GM23338 (cell line): ENCODE data around the gene PTBP3. TPM values are rescaled to one million over a fixed set of nuclear protein-coding genes. Genes with fewer than 3 reads are reported as not detected.

Experiments used
- ATAC-seq: fragments of 200-7000 bp; cut with Tn5 transposase; 3 replicates; pipeline ENCODE4 v1.9.1; 2020
- DNase-seq: peaks from one replicate; pipeline ENCODE4 v3.0.0-alpha.2; 2015; ENCODE audit warnings: low spot score
- H2AFZ ChIP-seq: fragments of 200-600 bp; sonication (generic); 2 replicates; pipeline ENCODE4 v1.8.0; 2016; ENCODE audit warnings: antibody characterized with exemption, mild to moderate bottlenecking, moderate library complexity
- H3F3A ChIP-seq: fragments of 200-600 bp; sonication (generic); replicated peaks from 2 replicates; pipeline ENCODE4 v1.8.0; 2017; ENCODE audit warnings: antibody characterized with exemption, mixed run types, low read depth
- H3K27ac ChIP-seq: fragments of 200-600 bp; sonication (generic); 2 replicates; pipeline ENCODE4 v1.6.1; 2016; ENCODE audit warnings: low read depth
- H3K27me3 ChIP-seq: fragments of 200-600 bp; sonication (generic); 2 replicates; pipeline ENCODE4 v1.8.0; 2016; ENCODE audit warnings: mild to moderate bottlenecking, mixed run types, moderate library complexity; ENCODE audit not compliant: insufficient read depth
- H3K36me3 ChIP-seq: fragments of 200-600 bp; sonication (generic); 2 replicates; pipeline ENCODE4 v1.8.0; 2016; ENCODE audit warnings: mild to moderate bottlenecking; ENCODE audit not compliant: insufficient read depth
- H3K4me1 ChIP-seq: fragments of 200-600 bp; sonication (generic); 2 replicates; pipeline ENCODE4 v1.8.0; 2016; ENCODE audit warnings: mild to moderate bottlenecking, moderate library complexity; ENCODE audit not compliant: insufficient read depth
- H3K4me2 ChIP-seq: fragments of 200-600 bp; sonication (generic); 2 replicates; pipeline ENCODE4 v1.7.1; 2017; ENCODE audit warnings: mixed run types
- H3K4me3 ChIP-seq: fragments of 200-600 bp; sonication (generic); 2 replicates; pipeline ENCODE4 v1.6.1; 2016; ENCODE audit warnings: mixed run types
- H3K79me2 ChIP-seq: fragments of 200-600 bp; sonication (generic); replicated peaks from 2 replicates; pipeline ENCODE4 v1.8.0; 2017; ENCODE audit warnings: mild to moderate bottlenecking; ENCODE audit not compliant: insufficient read depth
- H3K9me2 ChIP-seq: fragments of 200-600 bp; sonication (generic); 2 replicates; pipeline ENCODE4 v1.8.0; 2017; ENCODE audit not compliant: insufficient read depth
- H4K20me1 ChIP-seq: fragments of 200-600 bp; sonication (generic); replicated peaks from 2 replicates; pipeline ENCODE4 v1.8.0; 2017; ENCODE audit warnings: mild to moderate bottlenecking; ENCODE audit not compliant: insufficient read depth
- H3K27ac Mint-ChIP-seq: 2 replicates; pipeline ENCODE4 v1.8.0; 2020; ENCODE audit warnings: inconsistent platforms, mild to moderate bottlenecking, moderate library complexity, mixed read lengths
- H3K27me3 Mint-ChIP-seq: 3 replicates; pipeline ENCODE4 v1.8.0; 2022; ENCODE audit warnings: low read depth, mild to moderate bottlenecking, moderate library complexity, mixed read lengths, inconsistent platforms; ENCODE audit not compliant: insufficient read depth, poor library complexity
- H3K36me3 Mint-ChIP-seq: 3 replicates; pipeline ENCODE4 v1.8.0; 2021; ENCODE audit warnings: low read depth, mild to moderate bottlenecking, inconsistent platforms, moderate library complexity, mixed read lengths
- H3K4me1 Mint-ChIP-seq: 3 replicates; pipeline ENCODE4 v1.8.0; 2020; ENCODE audit warnings: mild to moderate bottlenecking, inconsistent platforms, mixed read lengths
- H3K4me3 Mint-ChIP-seq: 3 replicates; pipeline ENCODE4 v1.8.0; 2021; ENCODE audit warnings: moderate library complexity, mild to moderate bottlenecking, inconsistent platforms, mixed read lengths
- H3K9me3 Mint-ChIP-seq: 3 replicates; pipeline ENCODE4 v1.8.0; 2020; ENCODE audit warnings: moderate library complexity, mild to moderate bottlenecking, inconsistent platforms, mixed read lengths
- CREB1 ChIP-seq: fragments of 250-450 bp; sonication (Bioruptor Pico); IDR thresholded peaks from 2 replicates; pipeline ENCODE4 v1.5.0; 2020; ENCODE audit warnings: low read depth, mild to moderate bottlenecking, moderate library complexity
- ETS1 ChIP-seq: IDR thresholded peaks from 2 replicates; pipeline ENCODE4 v1.6.1; 2016; ENCODE audit warnings: antibody characterized with exemption
- EZH2 ChIP-seq: fragments of 200-600 bp; sonication (generic); IDR thresholded peaks from one replicate; pipeline ENCODE4 v1.8.0; 2017; ENCODE audit warnings: antibody characterized with exemption, mild to moderate bottlenecking, low read depth; ENCODE audit not compliant: unreplicated experiment
- EZH2phosphoT487 ChIP-seq: fragments of 200-600 bp; sonication (generic); IDR thresholded peaks from one replicate; pipeline ENCODE4 v1.8.1; 2018; ENCODE audit warnings: antibody characterized with exemption; ENCODE audit not compliant: unreplicated experiment
- JUNB ChIP-seq: IDR thresholded peaks from one replicate; pipeline ENCODE4 v1.6.1; 2016; ENCODE audit warnings: antibody characterized with exemption; ENCODE audit not compliant: unreplicated experiment
- NANOG ChIP-seq: IDR thresholded peaks from 2 replicates; pipeline ENCODE4 v1.6.1; 2016; ENCODE audit warnings: antibody characterized with exemption, borderline replicate concordance
- POLR2AphosphoS5 ChIP-seq: IDR thresholded peaks from 2 replicates; pipeline ENCODE4 v1.6.1; 2016; ENCODE audit warnings: antibody characterized with exemption, low read depth
- REST ChIP-seq: IDR thresholded peaks from one replicate; pipeline ENCODE4 v1.6.1; 2018; ENCODE audit warnings: antibody characterized with exemption; ENCODE audit not compliant: unreplicated experiment
- STAT1 ChIP-seq: IDR thresholded peaks from one replicate; pipeline ENCODE4 v1.6.1; 2016; ENCODE audit warnings: antibody characterized with exemption; ENCODE audit not compliant: unreplicated experiment
- ZNF331 ChIP-seq: fragments of 250-450 bp; sonication (Bioruptor Pico); IDR thresholded peaks from 2 replicates; pipeline ENCODE4 v1.5.0; 2020; ENCODE audit warnings: low read depth, mild to moderate bottlenecking, moderate library complexity
- ZNF462 ChIP-seq: fragments of 250-450 bp; sonication (Bioruptor Pico); IDR thresholded peaks from 2 replicates; pipeline ENCODE4 v1.5.0; 2020; ENCODE audit warnings: mild to moderate bottlenecking, moderate library complexity
- polyA plus RNA-seq: library from polyadenylated mRNA; unstranded; fragments of >200 nt; fragmentation: Nextera tagmentation; extraction: Ambion mirVana; gene quantifications from 2 replicates; pipeline ENCODE4 v1.2.1, GENCODE V29; 2016
- total RNA-seq: library from RNA; depleted of rRNA; stranded (reverse); fragments of >200 nt; shearing (Covaris generic); gene quantifications from 2 replicates; pipeline ENCODE4 v1.2.3, GENCODE V29; 2014

PTBP3 gene
- total and polyA plus RNA-seq, 2 experiments from 2014 or later: 20.0 to 92.9 TPM

DNA sequence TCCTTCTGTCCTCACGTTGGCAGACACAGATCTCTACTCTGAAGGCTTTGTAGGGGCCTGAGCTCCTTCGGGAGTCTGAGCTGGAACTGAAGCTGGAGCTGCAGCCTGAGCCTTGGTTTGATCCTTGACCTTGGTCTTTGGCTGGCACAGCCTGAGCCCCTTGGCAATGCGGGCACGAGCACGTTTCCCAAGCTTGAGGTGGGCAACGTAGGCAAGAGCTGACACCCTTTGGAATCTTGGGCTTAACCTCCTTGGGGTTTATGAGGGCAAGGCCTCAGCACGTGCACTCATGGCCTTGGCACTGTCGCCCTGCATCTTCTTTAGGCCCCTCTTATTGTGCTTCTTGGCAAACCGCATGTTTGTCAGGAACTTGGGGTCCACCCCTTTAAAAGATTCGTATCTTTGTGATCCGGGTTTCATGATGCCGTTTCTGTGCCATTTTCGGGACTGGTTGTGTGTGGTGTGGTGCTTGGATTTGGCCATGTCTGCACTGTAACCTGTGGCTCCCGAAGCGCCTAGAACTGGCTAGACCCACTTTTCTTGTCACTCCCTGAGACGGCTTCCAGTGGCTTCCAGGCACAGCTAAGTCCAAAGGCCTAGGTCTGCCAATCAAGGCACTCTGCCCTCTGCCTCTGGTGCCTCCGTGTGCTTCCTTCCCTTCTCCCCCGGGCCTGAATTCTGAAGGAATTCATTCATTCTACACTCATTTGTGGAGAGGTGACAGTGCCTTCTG lies 159.8 kb downstream of the PTBP3 start (continued):
- TF ChIP-seq ETS1 (no peak), POLR2AphosphoS5 (no peak), ZNF462 (CRISPR knock-in tag) (no peak), CREB1 (no peak)

- Mint-ChIP-seq H3K27me3 (peaks cover 20% of the 10 kb centered on the region), H3K9me3 (no peaks in the 10 kb centered on the region), H3K36me3 (no peaks in the 10 kb centered on the region), H3K4me1 (peaks cover 53% of the 10 kb centered on the region), H3K4me3 (no peak overlapping the region), H3K27ac (no peak overlapping the region; the same call in 1 of the 2 replicates)
- Histone ChIP-seq H3K27me3 (peaks cover 24% of the 10 kb centered on the region), H3K9me2 (0 out of 2 replicates have a peak, but pooled peaks cover 7% of the 10 kb centered on the region), H3F3A (0 out of 2 replicates have a peak, but pooled peaks cover 8% of the 10 kb centered on the region), H3K4me3 (no peak overlapping the region), H3K27ac (no peak overlapping the region), H4K20me1 (no peaks in the 10 kb centered on the region), H3K4me2 (no peak overlapping the region), H3K79me2 (no peaks in the 10 kb centered on the region), H3K36me3 (no peaks in the 10 kb centered on the region), H2AFZ (no peak overlapping the region), H3K4me1 (peaks cover 8% of the 10 kb centered on the region)
- DNase-seq: no peak
- ATAC-seq: no peak
- TF ChIP-seq REST (no peak), NANOG (no peak), EZH2phosphoT487 (no peak), ETS1 (no peak), EZH2 (no peak), POLR2AphosphoS5 (no peak), JUNB (no peak), ZNF331 (CRISPR knock-in tag) (no peak), STAT1 (no peak), CREB1 (no peak)
Observed at GRCh38 chr9:112170968-112171367, 162.5 kb downstream of the PTBP3 start.
